GM18520 (cell line): ENCODE data around the gene SLC24A3.

Source experiments
- ATAC-seq: cut with Tn5 transposase; IDR thresholded peaks from one replicate; pipeline ENCODE4 v1.9.1; 2021; ENCODE audit not compliant: unreplicated experiment

Gene SLC24A3

GRCh38 chr20:19451231-19451922, 238.9 kb downstream of the SLC24A3 start:
- ATAC-seq = no peak

- ATAC-seq = no peak
Observed at GRCh38 chr20:19451923-19452295, 239.5 kb downstream of the SLC24A3 start.

- no peak for ATAC-seq
Observed at GRCh38 chr20:19453410-19453809, 241.0 kb downstream of the SLC24A3 start.

- no peak for ATAC-seq
Observed at GRCh38 chr20:19453862-19454261, 241.4 kb downstream of the SLC24A3 start.

GRCh38 chr20:19456595-19457395, 244.4 kb downstream of the SLC24A3 start:
- no peak for ATAC-seq

GRCh38 chr20:19457611-19458010, 245.2 kb downstream of the SLC24A3 start:
- no peak for ATAC-seq

GRCh38 chr20:19460386-19460785, 247.9 kb downstream of the SLC24A3 start:
- no peak for ATAC-seq

GRCh38 chr20:19462491-19462890, 250.0 kb downstream of the SLC24A3 start:
- no peak for ATAC-seq

- ATAC-seq = no peak
Observed at GRCh38 chr20:19463597-19463996, 251.2 kb downstream of the SLC24A3 start.

- no peak for ATAC-seq
Observed at GRCh38 chr20:19465536-19465935, 253.1 kb downstream of the SLC24A3 start.

GRCh38 chr20:19466206-19466928, 253.9 kb downstream of the SLC24A3 start:
- ATAC-seq = no peak

- ATAC-seq = no peak
Observed at GRCh38 chr20:19473216-19473921, 260.9 kb downstream of the SLC24A3 start.

- no peak for ATAC-seq
Observed at GRCh38 chr20:19473922-19474286, 261.5 kb downstream of the SLC24A3 start.

GRCh38 chr20:19478320-19478895, 266.0 kb downstream of the SLC24A3 start:
- ATAC-seq = no peak

GRCh38 chr20:19482726-19483125, 270.3 kb downstream of the SLC24A3 start:
- no peak for ATAC-seq

GRCh38 chr20:19483309-19483708, 270.9 kb downstream of the SLC24A3 start:
- ATAC-seq = no peak

GRCh38 chr20:19486446-19486845, 274.0 kb downstream of the SLC24A3 start:
- no peak for ATAC-seq

GRCh38 chr20:19487420-19487819, 275.0 kb downstream of the SLC24A3 start:
- ATAC-seq = no peak

GRCh38 chr20:19491241-19491640, 278.8 kb downstream of the SLC24A3 start:
- no peak for ATAC-seq

GRCh38 chr20:19492116-19492515, 279.7 kb downstream of the SLC24A3 start:
- no peak for ATAC-seq
